OCI-LY1 (cell line): Measurements from ENCODE around the gene CAPRIN1.

Experiments
- H2AFZ ChIP-seq: fragments of 200-600 bp; sonication (generic), shearing (Covaris generic); 2 replicates; pipeline ENCODE4 v1.6.0; 2014; ENCODE audit warnings: antibody characterized with exemption, mild to moderate bottlenecking, low read length
- H3F3A ChIP-seq: fragments of 200-600 bp; sonication (generic), shearing (Covaris generic); 2 replicates; pipeline ENCODE4 v1.6.0; 2014; ENCODE audit warnings: mild to moderate bottlenecking, antibody characterized with exemption, low read length, moderate library complexity; ENCODE audit not compliant: insufficient read depth
- H3K27ac ChIP-seq: fragments of 200-600 bp; sonication (generic); 2 replicates; pipeline ENCODE4 v1.5.1; 2014; ENCODE audit warnings: low read length, mixed run types, mild to moderate bottlenecking, low read depth; ENCODE audit not compliant: poor library complexity, severe bottlenecking
- H3K27me3 ChIP-seq: fragments of 200-600 bp; sonication (generic); 2 replicates; pipeline ENCODE4 v1.6.0; 2014; ENCODE audit warnings: antibody characterized with exemption, mild to moderate bottlenecking, low read length, moderate library complexity; ENCODE audit not compliant: insufficient read depth
- H3K36me3 ChIP-seq: fragments of 200-600 bp; sonication (generic); 2 replicates; pipeline ENCODE4 v1.6.1; 2014; ENCODE audit warnings: mild to moderate bottlenecking, antibody characterized with exemption, low read length, moderate library complexity, mixed read lengths; ENCODE audit not compliant: insufficient read depth
- H3K4me1 ChIP-seq: fragments of 200-600 bp; sonication (generic); 2 replicates; pipeline ENCODE4 v1.5.1; 2014; ENCODE audit warnings: mild to moderate bottlenecking, low read length, moderate library complexity; ENCODE audit not compliant: insufficient read depth, severe bottlenecking
- H3K4me2 ChIP-seq: fragments of 200-600 bp; sonication (generic), shearing (Covaris generic); 2 replicates; pipeline ENCODE4 v1.6.1; 2014; ENCODE audit warnings: low read length
- H3K4me3 ChIP-seq: fragments of 200-600 bp; sonication (generic); 2 replicates; pipeline ENCODE4 v1.5.1; 2014; ENCODE audit warnings: low read length, low read depth, mild to moderate bottlenecking, mixed read lengths; ENCODE audit not compliant: poor library complexity, severe bottlenecking
- H3K79me2 ChIP-seq: fragments of 200-600 bp; shearing (Covaris generic); 2 replicates; pipeline ENCODE4 v1.6.1; 2016; ENCODE audit warnings: mixed run types, low read length, mixed read lengths; ENCODE audit not compliant: insufficient read depth
- H3K9ac ChIP-seq: fragments of 200-600 bp; sonication (generic), shearing (Covaris generic); 2 replicates; pipeline ENCODE4 v1.6.1; 2014; ENCODE audit warnings: mild to moderate bottlenecking, low read length, mixed read lengths
- H3K9me2 ChIP-seq: fragments of 200-600 bp; sonication (generic), shearing (Covaris generic); 2 replicates; pipeline ENCODE4 v1.6.1; 2014; ENCODE audit warnings: low read depth, mild to moderate bottlenecking, low read length, mixed read lengths
- H3K9me3 ChIP-seq: fragments of 200-600 bp; shearing (Covaris generic); 2 replicates; pipeline ENCODE4 v1.6.1; 2014; ENCODE audit warnings: low read length, mixed read lengths
- H4K20me1 ChIP-seq: fragments of 200-600 bp; sonication (generic), shearing (Covaris generic); 2 replicates; pipeline ENCODE4 v1.6.0; 2016; ENCODE audit warnings: mild to moderate bottlenecking, low read length; ENCODE audit not compliant: insufficient read depth
- EZH2 ChIP-seq: fragments of 200-600 bp; sonication (generic), shearing (Covaris generic); IDR thresholded peaks from 2 replicates; pipeline ENCODE4 v1.8.0; 2017; ENCODE audit warnings: borderline replicate concordance, mixed run types, mild to moderate bottlenecking, antibody characterized with exemption, low read length, moderate library complexity, mixed read lengths
- TF ChIP-seq, protein P1 (sequence below): fragments of 200-600 bp; sonication (generic), shearing (Covaris generic); IDR thresholded peaks from 2 replicates; pipeline ENCODE4 v1.5.1; 2017; ENCODE audit warnings: mild to moderate bottlenecking, antibody characterized with exemption, low read length, moderate library complexity, mixed read lengths

CAPRIN1 gene

DNA sequence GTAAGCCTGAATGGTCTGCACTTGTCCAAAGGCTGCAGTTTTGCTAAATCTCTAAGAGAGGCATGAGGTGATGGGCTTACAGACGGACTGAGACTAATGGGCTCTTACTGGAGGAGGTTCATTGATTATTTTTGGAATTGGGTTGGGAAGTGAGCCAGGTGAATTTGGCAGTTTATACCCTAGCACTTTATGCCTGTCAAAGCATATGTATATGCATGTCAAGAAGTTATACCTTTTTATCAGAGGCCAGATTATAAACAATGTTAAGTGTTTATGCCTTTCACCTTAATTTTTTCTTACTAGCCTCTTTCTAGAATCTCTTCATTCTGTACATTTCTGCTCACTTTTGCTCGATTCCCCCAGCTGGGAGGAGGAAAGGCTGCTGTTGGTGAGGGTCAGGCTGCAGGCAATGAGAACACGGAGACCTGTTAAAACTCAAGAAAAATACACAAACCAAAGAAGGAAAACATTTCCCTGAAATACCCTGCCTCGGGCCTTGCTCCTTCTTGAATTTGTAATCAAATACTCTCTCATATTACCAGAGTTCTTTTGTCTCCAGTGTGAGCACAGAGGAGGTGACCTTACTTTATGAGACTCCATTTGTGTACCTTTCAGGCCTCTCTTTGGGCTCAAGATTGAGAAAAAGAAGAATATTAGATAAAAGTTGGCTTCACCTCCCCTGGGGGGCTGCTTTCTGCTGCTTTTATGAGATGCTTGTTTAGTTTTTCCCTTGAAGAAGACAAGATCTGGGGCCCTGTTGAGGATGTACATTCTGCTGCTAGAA is 73.5 kb downstream of the CAPRIN1 start:
- H3K9ac ChIP-seq: no peak overlapping the region
- H2AFZ ChIP-seq: no peak overlapping the region
- no peak overlapping the region for H3K4me2 ChIP-seq
- no peaks in the 10 kb centered on the region for H3K79me2 ChIP-seq
- no peak overlapping the region for H3K4me3 ChIP-seq
- TF ChIP-seq, protein P1, sequence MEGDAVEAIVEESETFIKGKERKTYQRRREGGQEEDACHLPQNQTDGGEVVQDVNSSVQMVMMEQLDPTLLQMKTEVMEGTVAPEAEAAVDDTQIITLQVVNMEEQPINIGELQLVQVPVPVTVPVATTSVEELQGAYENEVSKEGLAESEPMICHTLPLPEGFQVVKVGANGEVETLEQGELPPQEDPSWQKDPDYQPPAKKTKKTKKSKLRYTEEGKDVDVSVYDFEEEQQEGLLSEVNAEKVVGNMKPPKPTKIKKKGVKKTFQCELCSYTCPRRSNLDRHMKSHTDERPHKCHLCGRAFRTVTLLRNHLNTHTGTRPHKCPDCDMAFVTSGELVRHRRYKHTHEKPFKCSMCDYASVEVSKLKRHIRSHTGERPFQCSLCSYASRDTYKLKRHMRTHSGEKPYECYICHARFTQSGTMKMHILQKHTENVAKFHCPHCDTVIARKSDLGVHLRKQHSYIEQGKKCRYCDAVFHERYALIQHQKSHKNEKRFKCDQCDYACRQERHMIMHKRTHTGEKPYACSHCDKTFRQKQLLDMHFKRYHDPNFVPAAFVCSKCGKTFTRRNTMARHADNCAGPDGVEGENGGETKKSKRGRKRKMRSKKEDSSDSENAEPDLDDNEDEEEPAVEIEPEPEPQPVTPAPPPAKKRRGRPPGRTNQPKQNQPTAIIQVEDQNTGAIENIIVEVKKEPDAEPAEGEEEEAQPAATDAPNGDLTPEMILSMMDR: no peak
- TF ChIP-seq EZH2: no peak
- no peaks in the 10 kb centered on the region for H3K9me3 ChIP-seq
- no peaks in the 10 kb centered on the region for H3K9me2 ChIP-seq
- no peak overlapping the region for H3K27ac ChIP-seq
- no peaks in the 10 kb centered on the region for H3K4me1 ChIP-seq
- H3K36me3 ChIP-seq: peaks cover 92% of the 10 kb centered on the region
- H3F3A ChIP-seq: no peaks in the 10 kb centered on the region
- H4K20me1 ChIP-seq: no peaks in the 10 kb centered on the region
- no peaks in the 10 kb centered on the region for H3K27me3 ChIP-seq

GRCh38 chr11:34126959-34127848 is 75.7 kb downstream of the CAPRIN1 start:
- H3K36me3 ChIP-seq: peaks cover 95% of the 10 kb centered on the region
- H3K9me2 ChIP-seq: no peaks in the 10 kb centered on the region
- no peak overlapping the region for H3K27ac ChIP-seq
- H3K4me3 ChIP-seq: no peak overlapping the region
- H3K79me2 ChIP-seq: no peaks in the 10 kb centered on the region
- TF ChIP-seq EZH2: no peak
- TF ChIP-seq, protein P1: no peak
- no peaks in the 10 kb centered on the region for H3F3A ChIP-seq
- no peaks in the 10 kb centered on the region for H4K20me1 ChIP-seq
- no peaks in the 10 kb centered on the region for H3K9me3 ChIP-seq
- H3K27me3 ChIP-seq: no peaks in the 10 kb centered on the region
- no peak overlapping the region for H3K4me2 ChIP-seq
- no peak overlapping the region for H3K9ac ChIP-seq
- H2AFZ ChIP-seq: no peak overlapping the region
- no peaks in the 10 kb centered on the region for H3K4me1 ChIP-seq

GRCh38 chr11:34128824-34129223 is 77.3 kb downstream of the CAPRIN1 start:
- Histone ChIP-seq H3K9me2 (no peaks in the 10 kb centered on the region), H3K9ac (no peak overlapping the region), H3K79me2 (no peaks in the 10 kb centered on the region), H3F3A (no peaks in the 10 kb centered on the region), H2AFZ (no peak overlapping the region), H4K20me1 (no peaks in the 10 kb centered on the region), H3K9me3 (no peaks in the 10 kb centered on the region), H3K27ac (no peak overlapping the region), H3K4me2 (no peak overlapping the region), H3K4me3 (no peak overlapping the region), H3K4me1 (no peaks in the 10 kb centered on the region), H3K36me3 (peaks cover 93% of the 10 kb centered on the region), H3K27me3 (no peaks in the 10 kb centered on the region)
- TF ChIP-seq, protein P1: no peak
- no peak for TF ChIP-seq EZH2
